GM12873 (cell line): Measurements from ENCODE around the gene ATXN1.

Experiments used
- CTCF ChIP-seq: IDR thresholded peaks from 2 replicates; pipeline ENCODE4 v1.5.1; 2012; ENCODE audit warnings: low read depth, mild to moderate bottlenecking, moderate library complexity, low read length, control low read depth; ENCODE audit not compliant: insufficient read depth; ENCODE audit errors: missing control alignments

Gene ATXN1

GRCh38 chr6:16769986-16770376 lies 8.7 kb upstream of the ATXN1 start:
- TF ChIP-seq CTCF: no peak

- no peak for TF ChIP-seq CTCF
Measured at GRCh38 chr6:16769131-16769985, 8.1 kb upstream of the ATXN1 start.

DNA sequence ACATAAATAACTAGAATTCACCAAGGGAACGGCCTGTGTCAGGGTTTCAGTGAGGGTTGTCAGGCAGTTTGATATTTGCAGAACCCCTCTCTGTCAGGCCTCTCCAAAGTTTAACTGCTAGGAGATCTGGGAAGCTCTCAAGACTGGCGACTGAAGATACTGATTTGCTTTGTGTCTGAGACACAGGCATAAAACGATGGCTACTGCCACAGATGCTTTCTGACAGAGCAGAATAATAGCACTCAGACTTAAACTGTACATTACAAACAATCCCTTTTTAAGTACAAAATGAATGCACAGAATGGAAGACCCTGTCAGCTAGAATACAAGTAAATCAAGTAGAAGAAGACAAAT lies 7.2 kb upstream of the ATXN1 start:
- TF ChIP-seq CTCF: no peak

DNA sequence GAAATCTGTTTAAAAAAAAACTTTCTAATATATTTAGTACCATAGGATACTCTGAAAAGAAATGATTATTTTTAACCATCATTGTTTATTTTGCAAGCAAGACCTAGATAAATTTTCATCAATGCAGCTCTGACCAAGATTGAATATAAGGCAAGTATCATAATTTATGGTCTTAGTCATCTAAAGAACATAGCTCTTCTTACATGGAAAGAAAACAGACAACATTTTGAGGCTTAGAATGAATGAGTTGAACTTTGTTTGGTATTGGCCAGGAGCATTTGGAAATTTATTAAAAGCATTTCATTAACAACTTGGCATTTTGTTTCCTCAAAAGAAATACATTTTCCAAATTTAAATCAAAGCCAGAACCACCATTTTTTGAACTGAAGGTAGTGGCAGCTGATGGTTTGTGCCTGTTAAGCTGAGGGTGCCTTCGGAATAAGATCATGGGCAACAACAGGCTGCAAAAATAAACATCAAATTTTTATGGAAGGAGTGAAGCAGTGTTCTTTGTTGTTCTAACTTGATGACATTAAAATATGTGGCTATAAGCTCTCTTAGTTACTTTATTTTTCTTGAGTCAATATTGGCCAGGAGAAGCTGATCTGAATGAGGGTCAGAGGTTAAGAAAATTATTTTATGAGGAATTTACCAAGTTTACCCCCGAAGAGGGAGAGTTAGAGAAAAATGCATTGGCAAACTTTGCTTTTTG lies 6.7 kb upstream of the ATXN1 start:
- TF ChIP-seq CTCF: no peak

DNA sequence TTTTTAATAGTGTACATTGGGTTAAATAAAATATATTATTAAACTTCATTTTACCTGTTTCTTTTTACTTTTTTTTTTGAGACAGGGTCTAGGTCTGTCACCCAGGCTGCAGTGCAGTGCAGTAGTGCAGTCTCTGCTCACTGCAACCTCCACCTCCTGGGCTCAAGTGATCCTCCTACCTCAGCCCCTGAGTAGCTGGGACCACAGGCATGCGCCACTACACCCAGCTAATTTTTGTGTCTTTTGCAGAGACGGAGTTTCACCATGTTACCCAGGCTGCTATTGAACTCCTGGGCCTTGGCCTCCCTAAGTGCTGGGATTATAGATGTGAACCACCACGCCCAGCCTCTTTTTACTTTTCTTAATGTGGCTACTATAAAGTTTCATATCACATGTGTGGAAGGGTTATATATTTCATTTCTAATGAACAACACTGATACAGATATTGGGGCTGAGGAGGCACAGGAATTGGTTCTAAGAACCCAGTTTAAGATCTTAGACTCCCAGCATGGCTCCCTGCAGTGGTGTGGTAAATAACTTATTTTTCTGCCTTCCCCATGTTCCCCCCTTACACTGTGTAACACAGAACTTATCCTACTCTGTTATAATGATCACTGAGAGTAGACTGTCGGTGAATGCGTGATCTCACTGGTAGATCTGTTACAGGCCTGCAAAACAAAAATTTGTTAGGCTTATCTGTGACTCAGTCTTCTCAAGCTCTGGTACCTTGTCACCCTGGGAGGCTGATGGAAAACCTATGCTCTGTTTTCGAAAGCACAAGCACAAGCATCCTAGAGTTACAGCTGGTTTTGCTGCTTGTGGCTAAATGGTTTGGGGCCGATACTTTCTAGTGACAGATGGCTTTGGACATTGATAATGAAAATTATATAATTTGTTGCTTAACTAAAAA lies 5.8 kb upstream of the ATXN1 start:
- no peak for TF ChIP-seq CTCF

- no peak for TF ChIP-seq CTCF
Measured at GRCh38 chr6:16766043-16766536, 4.8 kb upstream of the ATXN1 start.

GRCh38 chr6:16765235-16765634 lies 4.0 kb upstream of the ATXN1 start:
- TF ChIP-seq CTCF: no peak
